Measurements from ENCODE around the gene SIL1. TPM values are rescaled to one million over a fixed set of nuclear protein-coding genes. Genes with fewer than 3 reads are reported as not detected.
"Not testable (repeated sequence)": the region's sequence is repeated elsewhere in the genome, so short reads cannot be mapped to it uniquely, and the experiment has no call there.

The SIL1 gene
- total RNA-seq, 4 donors from 2014 or later = 28.6 to 48.1 (median 36.5) TPM

- no peak for ATAC-seq
- 57 to 71% methylated on average over 2 to 4 of the region's 5 CpGs for WGBS, 2 donors (ENCODE audit: low coverage in 1 of 2)
These were observed 30.0 kb downstream of the SIL1 start for GRCh38 chr5:139167952-139168720.

GRCh38 chr5:139167533-139167932 is 30.6 kb downstream of the SIL1 start:
- no peaks in the 10 kb centered on the region for H3K27me3 ChIP-seq
- WGBS, 2 donors (ENCODE audit: low coverage in 1 of 2) = 51 to 81% methylated on average over 2 of the region's 2 CpGs
- no peaks in the 10 kb centered on the region for H3K4me1 ChIP-seq
- no peak overlapping the region for H3K27ac ChIP-seq
- ATAC-seq = no peak
- TF ChIP-seq POLR2AphosphoS5 (IDR thresholded peaks at IDR 0.05) = no peak
- no peak for TF ChIP-seq POLR2A (IDR thresholded peaks at IDR 0.05)
- TF ChIP-seq CTCF (IDR thresholded peaks at IDR 0.05) = no peak
- no peak for TF ChIP-seq EP300 (IDR thresholded peaks at IDR 0.05)
- H3K4me3 ChIP-seq = no peak overlapping the region
- H3K36me3 ChIP-seq = no peaks in the 10 kb centered on the region
- H3K9me3 ChIP-seq = peaks cover 0 to 7% (median 0%) of the 10 kb centered on the region in 3 donors

More at GRCh38 chr5:139167952-139168720, 30.0 kb downstream of the SIL1 start:
- no peaks in the 10 kb centered on the region for H3K36me3 ChIP-seq
- H3K27me3 ChIP-seq = no peaks in the 10 kb centered on the region
- TF ChIP-seq POLR2AphosphoS5 (IDR thresholded peaks at IDR 0.05) (no peak), CTCF (IDR thresholded peaks at IDR 0.05) (no peak), POLR2A (IDR thresholded peaks at IDR 0.05) (no peak), EP300 (IDR thresholded peaks at IDR 0.05) (no peak)
- no peak overlapping the region for H3K4me3 ChIP-seq
- H3K9me3 ChIP-seq = peaks cover 0 to 7% (median 0%) of the 10 kb centered on the region in 3 donors
- no peaks in the 10 kb centered on the region for H3K4me1 ChIP-seq
- H3K27ac ChIP-seq = no peak overlapping the region

- ATAC-seq = no peak
- Histone ChIP-seq H3K4me1 (no peaks in the 10 kb centered on the region), H3K36me3 (no peaks in the 10 kb centered on the region), H3K27ac (no peak overlapping the region), H3K27me3 (no peaks in the 10 kb centered on the region), H3K4me3 (no peak overlapping the region), H3K9me3 (peaks cover 0 to 3% (median 0%) of the 10 kb centered on the region in 3 donors)
- 100% methylated on average over 2 of the region's 7 CpGs; no CpG with 5 or more reads in 1 of the 2 donors for WGBS, 2 donors (ENCODE audit: low coverage in 1 of 2)
- TF ChIP-seq POLR2AphosphoS5 (IDR thresholded peaks at IDR 0.05) (no peak), CTCF (IDR thresholded peaks at IDR 0.05) (no peak), POLR2A (IDR thresholded peaks at IDR 0.05) (no peak), EP300 (IDR thresholded peaks at IDR 0.05) (no peak)
These were observed 31.1 kb downstream of the SIL1 start for GRCh38 chr5:139167063-139167462.

- not testable (repeated sequence) for H3K9me3 ChIP-seq, H3K36me3 ChIP-seq, H3K4me3 ChIP-seq, ATAC-seq, H3K27me3 ChIP-seq, H3K27ac ChIP-seq, H3K4me1 ChIP-seq
- WGBS, 2 donors (ENCODE audit: low coverage in 1 of 2) = 86 to 91% methylated on average over 3 of the region's 3 CpGs
These were observed 33.3 kb downstream of the SIL1 start for GRCh38 chr5:139164897-139165296.

GRCh38 chr5:139164020-139164419 is 34.1 kb downstream of the SIL1 start:
- ATAC-seq = no peak
- Histone ChIP-seq H3K4me1 (peaks cover 0 to 7% (median 0%) of the 10 kb centered on the region in 3 donors), H3K4me3 (no peak overlapping the region), H3K27me3 (no peaks in the 10 kb centered on the region), H3K9me3 (no peaks in the 10 kb centered on the region), H3K27ac (no peak overlapping the region), H3K36me3 (no peaks in the 10 kb centered on the region)
- 96% methylated on average over 3 of the region's 3 CpGs; no CpG with 5 or more reads in 1 of the 2 donors for WGBS, 2 donors (ENCODE audit: low coverage in 1 of 2)
- TF ChIP-seq CTCF (IDR thresholded peaks at IDR 0.05) (no peak), EP300 (IDR thresholded peaks at IDR 0.05) (no peak), POLR2AphosphoS5 (IDR thresholded peaks at IDR 0.05) (no peak), POLR2A (IDR thresholded peaks at IDR 0.05) (no peak)

All from gastroesophageal sphincter (tissue), 4 donors.